Stimulated activated CD4-positive, alpha-beta T cell treated with anti-CD3 and anti-CD28 coated beads, Interleukin-15, amount 100 ng/mL, for 1 hour (primary cell): Measurements from ENCODE around the gene MARCHF10.
"Not testable (repeated sequence)": the region's sequence is repeated elsewhere in the genome, so short reads cannot be mapped to it uniquely, and the experiment has no call there.

ENCODE experiments used
- DNase-seq, 2 donors: peaks; one replicate each; pipeline ENCODE4 v3.0.0-alpha.2; 2020; ENCODE audit warnings: low read depth in 1 of 2, low spot score in 1 of 2

The MARCHF10 gene

GRCh38 chr17:62791235-62791734 lies 16.8 kb downstream of the MARCHF10 start:
- DNase-seq: no peak

- no peak for DNase-seq
Observed at GRCh38 chr17:62790564-62790986, 17.5 kb downstream of the MARCHF10 start.

GRCh38 chr17:62787366-62787765 lies 20.7 kb downstream of the MARCHF10 start:
- no peak for DNase-seq

- DNase-seq: no peak
Observed at GRCh38 chr17:62786646-62787045, 21.5 kb downstream of the MARCHF10 start.

GRCh38 chr17:62785983-62786382 lies 22.1 kb downstream of the MARCHF10 start:
- DNase-seq: not testable (repeated sequence)

- DNase-seq: no peak
Observed at GRCh38 chr17:62782730-62783270, 25.3 kb downstream of the MARCHF10 start.

- no peak for DNase-seq
Observed at GRCh38 chr17:62781831-62782251, 26.3 kb downstream of the MARCHF10 start.

GRCh38 chr17:62781356-62781755 lies 26.8 kb downstream of the MARCHF10 start:
- DNase-seq: no peak

- DNase-seq: no peak
Observed at GRCh38 chr17:62780951-62781350, 27.2 kb downstream of the MARCHF10 start.

- DNase-seq: no peak
Observed at GRCh38 chr17:62780269-62780668, 27.8 kb downstream of the MARCHF10 start.

- DNase-seq: no peak
Observed at GRCh38 chr17:62778990-62779681, 29.0 kb downstream of the MARCHF10 start.

GRCh38 chr17:62775876-62776275 lies 32.2 kb downstream of the MARCHF10 start:
- no peak for DNase-seq

GRCh38 chr17:62774338-62774737 lies 33.8 kb downstream of the MARCHF10 start:
- DNase-seq: no peak

GRCh38 chr17:62767997-62768396 lies 40.1 kb downstream of the MARCHF10 start:
- DNase-seq: no peak

GRCh38 chr17:62765351-62765750 lies 42.8 kb downstream of the MARCHF10 start:
- no peak for DNase-seq

GRCh38 chr17:62763891-62764600 lies 44.1 kb downstream of the MARCHF10 start:
- DNase-seq: no peak

GRCh38 chr17:62761884-62762283 lies 46.2 kb downstream of the MARCHF10 start:
- no peak for DNase-seq

- no peak for DNase-seq
Observed at GRCh38 chr17:62760945-62761267, 47.2 kb downstream of the MARCHF10 start.

- no peak for DNase-seq
Observed at GRCh38 chr17:62760059-62760944, 47.8 kb downstream of the MARCHF10 start.

- DNase-seq: no peak
Observed at GRCh38 chr17:62757500-62757951, 50.6 kb downstream of the MARCHF10 start.

- no peak for DNase-seq
Observed at GRCh38 chr17:62756198-62756597, 51.9 kb downstream of the MARCHF10 start.
